Loucy (cell line): ENCODE results near the gene PIGN.

Experiments used
- H2AFZ ChIP-seq: fragments of 200-600 bp; sonication (generic); 2 replicates; pipeline ENCODE4 v1.6.0; 2016; ENCODE audit warnings: antibody characterized with exemption, mild to moderate bottlenecking, low read length, moderate library complexity
- H3F3A ChIP-seq: fragments of 200-600 bp; 2 replicates; pipeline ENCODE4 v1.6.0; 2016; ENCODE audit warnings: antibody characterized with exemption, low read depth, mild to moderate bottlenecking
- H3K27me3 ChIP-seq: fragments of 200-600 bp; sonication (generic); 2 replicates; pipeline ENCODE4 v1.6.1; 2014; ENCODE audit warnings: low read length, mild to moderate bottlenecking; ENCODE audit not compliant: insufficient read depth, poor library complexity, severe bottlenecking
- H3K36me3 ChIP-seq: fragments of 200-600 bp; sonication (generic); 2 replicates; pipeline ENCODE4 v1.6.1; 2016; ENCODE audit warnings: low read length; ENCODE audit not compliant: insufficient read depth
- H3K4me1 ChIP-seq: fragments of 200-600 bp; sonication (generic); 2 replicates; pipeline ENCODE4 v1.5.1; 2014; ENCODE audit warnings: low read length, mild to moderate bottlenecking; ENCODE audit not compliant: insufficient read depth, poor library complexity, severe bottlenecking
- H3K4me2 ChIP-seq: fragments of 200-600 bp; sonication (generic); 2 replicates; pipeline ENCODE4 v1.6.0; 2014; ENCODE audit warnings: antibody characterized with exemption, low read length, low read depth, mild to moderate bottlenecking; ENCODE audit not compliant: poor library complexity, severe bottlenecking
- H3K4me3 ChIP-seq: fragments of 200-600 bp; sonication (generic); 2 replicates; pipeline ENCODE4 v1.5.1; 2014; ENCODE audit warnings: low read length, mild to moderate bottlenecking, mixed read lengths; ENCODE audit not compliant: poor library complexity, severe bottlenecking
- H3K79me2 ChIP-seq: fragments of 200-600 bp; sonication (generic); 2 replicates; pipeline ENCODE4 v1.6.1; 2014; ENCODE audit warnings: low read length; ENCODE audit not compliant: insufficient read depth
- H3K9ac ChIP-seq: fragments of 200-600 bp; sonication (generic); 2 replicates; pipeline ENCODE4 v1.6.0; 2014; ENCODE audit warnings: mild to moderate bottlenecking, low read depth, low read length, moderate library complexity; ENCODE audit not compliant: poor library complexity, severe bottlenecking
- H3K9me2 ChIP-seq: fragments of 200-600 bp; sonication (generic); replicated peaks from 2 replicates; pipeline ENCODE4 v1.6.1; 2016; ENCODE audit warnings: low read depth, low read length, mixed read lengths
- H3K9me3 ChIP-seq: fragments of 200-600 bp; sonication (generic); 2 replicates; pipeline ENCODE4 v1.6.1; 2014; ENCODE audit warnings: mild to moderate bottlenecking, antibody characterized with exemption, low read length, low read depth; ENCODE audit not compliant: insufficient read depth
- H4K20me1 ChIP-seq: fragments of 200-600 bp; sonication (generic); 2 replicates; pipeline ENCODE4 v1.6.0; 2014; ENCODE audit warnings: antibody characterized with exemption, low read length, mild to moderate bottlenecking; ENCODE audit not compliant: insufficient read depth, poor library complexity, severe bottlenecking
- CTCF ChIP-seq: fragments of 200-600 bp; sonication (generic); conservative IDR thresholded peaks from 2 replicates; pipeline ENCODE4 v1.5.1; 2014; ENCODE audit warnings: mild to moderate bottlenecking, antibody characterized with exemption, low read length
- EZH2phosphoT487 ChIP-seq: fragments of 200-600 bp; IDR thresholded peaks from 2 replicates; pipeline ENCODE4 v1.6.1; 2018; ENCODE audit warnings: antibody characterized with exemption, mild to moderate bottlenecking, moderate library complexity, borderline replicate concordance

Gene PIGN

GRCh38 chr18:62179213-62179612, 7.6 kb downstream of the PIGN start:
- H3K4me1 ChIP-seq = peaks cover 21% of the 10 kb centered on the region
- H3K4me3 ChIP-seq = no peak overlapping the region
- no peak overlapping the region for H3K9ac ChIP-seq
- peaks cover 10% of the 10 kb centered on the region for H3K79me2 ChIP-seq
- H3K36me3 ChIP-seq = no peaks in the 10 kb centered on the region
- no peak overlapping the region for H3K4me2 ChIP-seq
- no peak overlapping the region for H2AFZ ChIP-seq
- H3K9me3 ChIP-seq = no peaks in the 10 kb centered on the region
- no peaks in the 10 kb centered on the region for H3K9me2 ChIP-seq
- H3K27me3 ChIP-seq = no peaks in the 10 kb centered on the region
- TF ChIP-seq CTCF (no peak), EZH2phosphoT487 (no peak)
- peaks cover 5% of the 10 kb centered on the region; the same call in 1 of the 2 replicates for H3F3A ChIP-seq
- H4K20me1 ChIP-seq = no peaks in the 10 kb centered on the region

- H3K9me3 ChIP-seq = no peaks in the 10 kb centered on the region
- H3K4me2 ChIP-seq = peak overlapping the region; percentile 16
- H4K20me1 ChIP-seq = no peaks in the 10 kb centered on the region
- H3K4me3 ChIP-seq = peak overlapping the region; percentile 9
- H3K9ac ChIP-seq = no peak overlapping the region
- peaks cover 5% of the 10 kb centered on the region; the same call in 1 of the 2 replicates for H3F3A ChIP-seq
- H3K4me1 ChIP-seq = peaks cover 17% of the 10 kb centered on the region
- no peaks in the 10 kb centered on the region for H3K36me3 ChIP-seq
- TF ChIP-seq CTCF (no peak), EZH2phosphoT487 (no peak)
- no peaks in the 10 kb centered on the region for H3K27me3 ChIP-seq
- H3K9me2 ChIP-seq = no peaks in the 10 kb centered on the region
- no peak overlapping the region for H2AFZ ChIP-seq
- H3K79me2 ChIP-seq = peaks cover 6% of the 10 kb centered on the region; the same call in 1 of the 2 replicates
These were observed 9.6 kb downstream of the PIGN start for GRCh38 chr18:62177271-62177670.

- no peak overlapping the region for H3K4me3 ChIP-seq
- TF ChIP-seq EZH2phosphoT487 (no peak), CTCF (no peak)
These were observed 11.3 kb downstream of the PIGN start for GRCh38 chr18:62175521-62175920.

More at GRCh38 chr18:62175521-62175920, 11.3 kb downstream of the PIGN start:
- H3F3A ChIP-seq = peaks cover 5% of the 10 kb centered on the region; the same call in 1 of the 2 replicates
- no peaks in the 10 kb centered on the region for H4K20me1 ChIP-seq
- no peaks in the 10 kb centered on the region for H3K9me2 ChIP-seq
- H3K9me3 ChIP-seq = no peaks in the 10 kb centered on the region
- H3K4me1 ChIP-seq = peaks cover 22% of the 10 kb centered on the region
- no peak overlapping the region for H3K9ac ChIP-seq
- H3K27me3 ChIP-seq = no peaks in the 10 kb centered on the region
- H3K79me2 ChIP-seq = peaks cover 5% of the 10 kb centered on the region; the same call in 1 of the 2 replicates
- H3K4me2 ChIP-seq = no peak overlapping the region
- H2AFZ ChIP-seq = no peak overlapping the region
- no peaks in the 10 kb centered on the region for H3K36me3 ChIP-seq
